ENCODE measurements around the gene DOCK8. TPM values are rescaled to one million over a fixed set of nuclear protein-coding genes. Genes with fewer than 3 reads are reported as not detected.

DOCK8 gene
- total RNA-seq, 1 donor from 2014 or later = 0.54 TPM

DNA sequence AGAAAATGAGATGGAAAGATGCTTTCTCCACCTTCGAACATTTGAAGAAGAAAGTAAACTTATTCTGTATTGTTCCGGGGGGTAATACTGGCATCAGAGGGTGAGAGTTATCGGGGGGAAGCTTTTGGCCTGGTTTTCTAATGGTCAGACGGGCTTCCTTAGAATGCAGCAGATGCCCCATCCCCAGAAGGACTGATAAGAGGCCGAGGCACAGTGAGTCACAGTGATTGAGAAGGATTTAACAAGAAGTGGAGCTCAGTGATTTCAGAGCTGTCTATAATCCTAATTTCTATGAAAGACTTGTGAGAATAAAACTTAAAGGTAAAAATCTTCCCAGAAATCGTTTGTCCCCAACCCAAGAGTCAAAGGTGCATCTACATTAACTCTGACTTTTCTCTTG, 123.9 kb downstream of the DOCK8 start:
- no peaks in the 10 kb centered on the region for H3F3A ChIP-seq (ENCODE audit: low read depth)
- H3K36me3 Mint-ChIP-seq = no peaks in the 10 kb centered on the region
- H3K9me3 ChIP-seq (ENCODE audit: low read depth) = no peaks in the 10 kb centered on the region
- no peak overlapping the region for H3K9ac ChIP-seq
- H3K4me3 ChIP-seq = no peak overlapping the region
- no peak overlapping the region for H3K27ac Mint-ChIP-seq
- DNase-seq (ENCODE audit: low spot score) = no peak
- no peak overlapping the region for H3K27ac ChIP-seq
- H3K27me3 ChIP-seq = no peaks in the 10 kb centered on the region
- no peak overlapping the region for H2AFZ ChIP-seq (replicated peaks)
- H3K9me3 Mint-ChIP-seq = no peaks in the 10 kb centered on the region
- TF ChIP-seq EZH2phosphoT487 (IDR thresholded peaks at IDR 0.05) (no peak), EZH2 (IDR thresholded peaks at IDR 0.05) (no peak), CTCF (IDR thresholded peaks at IDR 0.05) (no peak)
- no peak overlapping the region for H3K4me2 ChIP-seq
- H3K4me3 Mint-ChIP-seq = no peak overlapping the region
- peaks cover 3% of the 10 kb centered on the region for H3K4me1 ChIP-seq
- H3K36me3 ChIP-seq = no peaks in the 10 kb centered on the region
- no peaks in the 10 kb centered on the region for H3K79me2 ChIP-seq (ENCODE audit: low read depth)
- H4K20me1 ChIP-seq (ENCODE audit: low read depth) = no peaks in the 10 kb centered on the region
- peaks cover 2% of the 10 kb centered on the region for H3K27me3 Mint-ChIP-seq (ENCODE audit: insufficient read depth, low read depth)
- peaks cover 4% of the 10 kb centered on the region for H3K4me1 Mint-ChIP-seq

DNA sequence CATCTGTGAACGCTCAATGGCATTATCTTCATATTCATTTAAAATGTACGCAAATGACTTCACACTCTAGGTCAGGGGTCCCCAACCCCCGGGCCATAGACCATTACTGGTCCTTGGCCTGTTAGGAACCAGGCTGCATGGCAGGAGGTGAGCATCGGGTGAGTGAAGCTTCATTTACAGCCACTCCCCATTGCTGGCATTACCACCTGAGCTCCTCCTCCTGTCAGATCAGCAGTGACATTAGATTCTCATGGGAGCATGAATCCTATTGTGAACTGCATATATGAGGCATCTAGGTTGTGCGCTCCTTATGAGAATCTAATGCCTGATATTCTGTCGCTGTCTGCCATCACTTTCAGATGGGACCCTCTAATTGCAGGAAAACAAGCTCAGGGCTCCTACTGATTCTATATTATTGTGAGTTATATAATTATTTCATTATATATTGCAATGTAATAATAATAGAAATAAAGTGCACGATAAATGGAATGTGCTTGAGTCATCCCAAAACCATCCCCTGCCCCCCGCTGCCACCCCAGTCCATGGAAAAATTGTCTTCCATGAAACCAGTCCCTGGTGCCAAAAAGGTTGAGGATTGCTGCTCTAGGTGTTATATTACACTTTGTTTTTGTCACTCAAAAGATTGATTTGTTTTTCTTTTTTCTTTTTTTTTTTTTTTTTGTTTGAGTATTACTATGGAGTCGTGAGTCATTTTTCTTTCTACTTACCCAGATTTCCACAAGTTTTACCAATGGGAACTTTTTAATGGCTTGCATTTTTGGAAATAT, 127.2 kb downstream of the DOCK8 start:
- no peak overlapping the region for H3K27ac ChIP-seq
- Mint-ChIP-seq H3K4me3 (no peak overlapping the region), H3K4me1 (peaks cover 7% of the 10 kb centered on the region), H3K27ac (no peak overlapping the region), H3K9me3 (no peaks in the 10 kb centered on the region), H3K27me3 (ENCODE audit: insufficient read depth, low read depth) (no peaks in the 10 kb centered on the region), H3K36me3 (no peaks in the 10 kb centered on the region)
- H2AFZ ChIP-seq (replicated peaks) = no peak overlapping the region
- no peak overlapping the region for H3K9ac ChIP-seq
- H3K4me2 ChIP-seq = no peak overlapping the region
- no peaks in the 10 kb centered on the region for H4K20me1 ChIP-seq (ENCODE audit: low read depth)
- no peak for DNase-seq (ENCODE audit: low spot score)
- TF ChIP-seq CTCF (IDR thresholded peaks at IDR 0.05) (no peak), EZH2phosphoT487 (IDR thresholded peaks at IDR 0.05) (no peak), EZH2 (IDR thresholded peaks at IDR 0.05) (no peak)
- H3K36me3 ChIP-seq = no peaks in the 10 kb centered on the region
- H3K4me1 ChIP-seq = peaks cover 10% of the 10 kb centered on the region
- H3K27me3 ChIP-seq = no peaks in the 10 kb centered on the region
- no peaks in the 10 kb centered on the region for H3F3A ChIP-seq (ENCODE audit: low read depth)
- no peaks in the 10 kb centered on the region for H3K79me2 ChIP-seq (ENCODE audit: low read depth)
- H3K4me3 ChIP-seq = no peak overlapping the region
- no peaks in the 10 kb centered on the region for H3K9me3 ChIP-seq (ENCODE audit: low read depth)

DNA sequence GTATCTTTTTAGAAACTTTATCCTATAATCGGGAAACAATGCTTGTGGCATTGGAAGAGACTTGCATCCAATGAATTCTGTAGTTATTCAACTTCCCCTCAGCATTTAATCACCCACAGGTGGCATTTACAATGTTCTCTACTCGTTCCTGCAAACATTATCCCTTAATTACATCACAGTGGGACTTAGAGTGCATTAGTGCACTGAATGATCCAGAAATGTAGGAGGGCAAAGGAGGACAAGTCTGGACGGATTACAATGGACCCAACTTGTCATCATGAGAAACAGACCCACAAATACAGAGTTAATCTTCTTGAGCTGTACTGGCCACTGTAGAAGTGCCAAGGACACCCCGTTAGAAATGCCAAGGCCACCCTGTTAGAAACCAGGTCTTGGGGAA, 129.1 kb downstream of the DOCK8 start:
- Histone ChIP-seq H3K4me3 (no peak overlapping the region), H4K20me1 (ENCODE audit: low read depth) (no peaks in the 10 kb centered on the region), H3K9ac (no peak overlapping the region), H3K9me3 (ENCODE audit: low read depth) (no peaks in the 10 kb centered on the region), H3K27ac (no peak overlapping the region), H3K4me1 (peaks cover 10% of the 10 kb centered on the region), H2AFZ (replicated peaks) (no peak overlapping the region), H3K4me2 (no peak overlapping the region), H3K27me3 (no peaks in the 10 kb centered on the region), H3F3A (ENCODE audit: low read depth) (no peaks in the 10 kb centered on the region), H3K36me3 (no peaks in the 10 kb centered on the region), H3K79me2 (ENCODE audit: low read depth) (no peaks in the 10 kb centered on the region)
- Mint-ChIP-seq H3K9me3 (no peaks in the 10 kb centered on the region), H3K36me3 (no peaks in the 10 kb centered on the region), H3K4me1 (peaks cover 9% of the 10 kb centered on the region), H3K27me3 (ENCODE audit: insufficient read depth, low read depth) (no peaks in the 10 kb centered on the region), H3K4me3 (no peak overlapping the region), H3K27ac (no peak overlapping the region)
- DNase-seq (ENCODE audit: low spot score) = no peak
- TF ChIP-seq CTCF (IDR thresholded peaks at IDR 0.05) (no peak), EZH2 (IDR thresholded peaks at IDR 0.05) (no peak), EZH2phosphoT487 (IDR thresholded peaks at IDR 0.05) (no peak)

Data from neural progenitor cell (in vitro differentiated cells).